GM18858 (cell line): ENCODE results near the gene NOD2.

Source experiments
- ATAC-seq: cut with Tn5 transposase; IDR thresholded peaks from one replicate; pipeline ENCODE4 v1.9.1; 2021; ENCODE audit not compliant: unreplicated experiment

NOD2 gene

DNA sequence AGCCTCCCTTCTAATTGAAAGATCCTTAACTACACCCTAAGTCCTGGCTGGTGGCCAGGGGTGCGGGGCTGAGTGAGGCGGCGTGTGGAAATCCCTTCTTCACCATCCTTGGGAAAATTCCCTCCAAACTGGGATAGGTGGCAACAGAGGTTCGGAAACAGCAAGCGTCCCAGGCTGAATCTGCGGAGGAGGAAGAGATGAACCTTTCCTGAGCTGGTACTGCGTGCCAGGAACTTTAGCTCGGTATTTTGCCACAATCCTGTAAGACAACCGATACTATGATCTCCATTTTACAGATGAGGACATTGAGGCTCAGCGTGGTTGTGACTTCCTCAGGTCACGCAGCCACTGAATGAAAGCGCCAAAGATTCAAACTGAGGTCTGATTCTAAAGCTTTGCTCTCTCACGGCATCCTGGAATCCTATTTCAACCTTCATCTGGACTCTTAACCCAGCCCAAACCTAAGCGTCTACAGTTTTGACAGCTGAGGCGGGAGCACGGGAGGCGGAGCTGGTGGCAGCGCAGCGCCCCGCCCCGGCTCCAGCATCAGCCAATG is 47.9 kb downstream of the NOD2 start:
- no peak for ATAC-seq

DNA sequence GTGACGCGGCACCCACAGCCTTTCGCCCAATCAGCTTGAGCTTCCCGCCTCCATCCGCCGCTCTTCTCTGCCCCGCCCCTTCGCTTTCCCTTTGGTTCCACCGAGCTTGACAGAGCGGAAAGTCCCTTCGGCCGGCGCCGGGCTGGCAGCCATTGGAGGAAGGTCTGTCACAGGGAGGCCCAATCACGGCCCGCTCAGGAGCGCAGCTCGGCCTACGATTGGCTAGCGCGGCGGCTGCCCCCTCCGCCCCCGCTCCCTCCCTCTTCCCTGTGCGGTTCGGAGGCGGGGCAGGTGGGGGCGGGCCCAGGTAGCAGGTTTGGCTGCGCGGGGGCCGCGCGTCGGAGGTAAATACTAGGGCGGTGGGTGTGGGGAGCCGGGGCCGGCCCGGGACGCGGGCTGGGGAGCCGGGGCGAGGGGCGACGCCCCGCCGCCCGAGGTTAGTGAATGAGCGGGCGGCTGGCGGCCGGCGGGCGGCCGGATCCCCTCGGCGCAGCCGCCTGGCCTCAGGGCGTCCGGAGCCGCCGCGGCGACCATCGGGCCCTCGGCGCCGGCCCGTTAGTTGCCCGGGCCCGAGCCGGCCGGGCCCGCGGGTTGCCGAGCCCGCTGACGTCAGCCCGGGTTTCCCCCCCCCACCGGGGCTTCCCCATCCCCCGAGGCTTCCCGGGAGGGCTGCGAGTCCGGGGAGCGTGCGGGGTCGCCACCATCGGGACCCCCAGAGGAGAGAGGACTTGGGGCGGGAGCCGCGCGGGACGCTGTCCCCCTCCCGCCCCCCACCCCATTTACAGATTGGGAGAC is 48.6 kb downstream of the NOD2 start, which contains the start of gene CYLD:
Gene CYLD, plus strand, starts transcription at position 306 of the 795 bp plus-strand sequence. CDS start 7,613 bp downstream, outside the sequence.
- ATAC-seq, result peak; percentile 83

DNA sequence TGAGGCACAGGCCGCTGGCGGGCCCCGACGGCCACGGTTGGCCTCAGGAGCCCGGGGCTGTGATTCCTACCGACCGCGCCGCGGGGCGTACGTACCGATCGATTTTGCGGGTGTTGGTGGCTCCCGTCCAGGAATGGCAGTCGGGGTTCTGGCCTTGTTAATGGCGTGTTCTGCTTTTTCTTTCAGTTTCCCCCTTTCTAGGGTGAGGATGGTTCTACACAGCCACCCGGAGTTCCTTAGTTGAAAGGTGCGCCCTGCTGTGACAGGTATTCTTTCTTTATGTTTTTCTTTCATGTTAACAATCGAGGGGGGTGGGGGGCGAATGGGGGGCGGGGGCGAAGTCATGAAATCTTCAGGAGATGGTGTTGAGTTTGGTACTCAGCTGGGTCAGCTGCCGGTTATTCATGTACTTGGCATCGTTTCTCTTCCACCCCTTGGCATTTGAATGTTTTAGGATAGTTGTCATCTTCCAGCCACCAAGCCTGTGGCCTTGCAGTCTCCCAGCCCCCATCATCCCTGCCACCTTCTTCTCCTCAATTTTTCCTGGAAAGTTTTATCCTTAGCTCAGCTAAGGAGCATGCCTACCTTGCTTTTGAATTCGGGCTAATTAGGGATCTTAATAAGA is 49.3 kb downstream of the NOD2 start:
- ATAC-seq, result no peak

DNA sequence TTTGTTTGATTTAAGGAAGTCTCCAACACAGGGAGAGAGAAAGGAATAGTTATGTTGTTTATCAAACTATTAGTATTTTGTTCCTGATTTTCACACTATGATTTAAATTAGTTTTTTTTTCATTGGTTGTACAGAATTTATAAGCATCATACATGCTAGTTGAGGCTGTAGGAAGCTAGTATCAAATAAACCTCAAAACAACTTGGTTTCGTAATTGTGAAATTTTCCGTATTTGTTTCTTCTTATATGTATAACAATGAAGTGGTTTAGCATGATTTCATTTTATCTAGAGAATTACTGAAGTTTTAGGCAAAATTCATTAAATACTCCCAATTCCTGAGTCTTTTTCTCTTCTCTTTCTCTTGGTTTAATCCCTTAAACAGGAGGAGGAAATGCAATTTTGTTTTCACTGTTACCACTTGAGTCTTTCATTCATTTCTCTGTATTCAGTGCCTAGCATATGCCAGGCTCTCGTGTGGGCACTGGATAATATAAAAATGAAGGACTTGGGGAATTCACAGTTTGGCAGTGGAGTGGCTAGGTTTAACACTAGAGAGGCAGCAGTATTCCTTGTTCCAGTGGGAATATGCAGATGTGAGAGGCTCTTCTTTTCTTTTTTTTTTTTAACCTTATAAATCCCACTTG is 50.3 kb downstream of the NOD2 start:
- no peak for ATAC-seq

DNA sequence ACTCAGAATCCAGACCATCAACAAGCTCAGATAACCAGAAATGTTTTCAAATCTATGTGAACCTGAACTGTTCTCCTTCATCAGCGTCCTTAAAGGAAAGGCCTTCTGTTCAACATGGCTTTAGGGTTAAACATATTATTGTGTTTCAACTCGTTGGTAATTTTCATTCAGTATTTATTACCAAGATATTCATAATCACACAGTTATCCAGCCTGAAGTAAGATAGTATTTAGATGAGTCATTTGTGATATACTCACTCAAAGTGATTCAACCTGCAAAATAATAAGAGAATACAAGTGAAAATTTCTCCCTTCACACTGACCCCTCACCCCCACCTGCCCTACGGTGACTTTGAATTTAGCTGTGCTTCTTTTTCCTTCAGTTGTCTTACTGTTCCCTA is 51.5 kb downstream of the NOD2 start:
- ATAC-seq, result no peak

DNA sequence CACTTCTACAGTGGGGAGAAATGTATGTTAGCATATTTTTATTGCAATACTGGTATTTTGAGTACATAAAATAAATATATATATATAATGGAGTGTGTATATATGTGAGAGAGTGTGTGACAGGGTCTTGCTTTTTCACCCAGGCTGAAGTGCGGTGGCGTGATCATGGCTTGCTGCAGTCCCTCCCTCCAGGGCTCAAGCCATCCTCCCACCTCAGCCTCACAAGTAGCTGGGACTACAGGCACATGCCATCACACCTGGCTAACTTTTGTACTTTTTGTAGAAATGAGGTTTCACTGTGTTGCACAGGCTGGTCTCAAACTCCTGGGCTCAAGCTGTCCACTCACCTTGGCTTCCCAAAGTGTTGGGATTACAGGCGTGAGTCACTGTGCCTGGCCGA is 52.5 kb downstream of the NOD2 start:
- no peak for ATAC-seq

DNA sequence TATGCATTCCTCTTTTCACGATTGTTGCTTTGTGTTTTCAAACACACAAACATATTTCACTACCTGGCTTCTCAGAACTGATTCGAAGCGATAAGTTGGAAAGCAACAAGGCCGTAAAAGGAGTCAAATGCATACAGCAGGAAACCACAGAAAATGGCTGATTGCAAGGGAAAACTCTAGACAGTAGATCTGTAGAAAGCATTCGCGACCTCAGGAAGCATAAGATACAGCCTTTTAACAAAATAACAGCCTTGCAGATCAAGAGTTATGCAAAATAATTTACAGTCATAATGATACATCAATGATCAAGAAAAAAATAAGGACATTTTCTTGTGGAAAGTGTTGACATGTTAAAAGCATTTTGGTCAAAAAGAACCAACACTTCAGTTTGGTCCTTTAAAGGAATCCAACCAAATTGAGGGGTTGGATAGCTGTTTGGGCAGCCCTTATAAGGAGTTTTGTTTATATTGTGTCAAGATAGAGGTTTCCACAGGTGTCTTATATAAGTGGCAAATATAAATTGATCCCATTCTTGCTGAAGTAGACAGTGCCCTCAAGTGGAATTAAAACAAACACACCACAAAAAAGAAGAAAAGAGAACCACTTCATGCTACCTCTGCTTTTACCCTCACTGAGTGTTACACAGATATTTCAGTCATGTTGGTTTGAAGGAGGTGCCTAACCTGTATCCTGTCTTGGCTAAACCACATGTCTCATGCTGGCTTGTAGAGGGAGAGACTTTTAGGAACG is 54.0 kb downstream of the NOD2 start:
- no peak for ATAC-seq

DNA sequence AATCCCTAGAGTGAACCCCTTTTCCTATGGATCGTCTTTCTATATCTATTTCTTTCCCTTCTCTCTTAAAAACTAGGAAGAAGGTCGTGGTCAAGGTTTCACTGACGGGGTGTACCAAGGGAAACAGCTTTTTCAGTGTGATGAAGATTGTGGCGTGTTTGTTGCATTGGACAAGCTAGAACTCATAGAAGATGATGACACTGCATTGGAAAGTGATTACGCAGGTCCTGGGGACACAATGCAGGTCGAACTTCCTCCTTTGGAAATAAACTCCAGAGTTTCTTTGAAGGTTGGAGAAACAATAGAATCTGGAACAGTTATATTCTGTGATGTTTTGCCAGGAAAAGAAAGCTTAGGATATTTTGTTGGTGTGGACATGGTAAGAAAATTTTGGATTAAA is 58.1 kb downstream of the NOD2 start:
- ATAC-seq, result no peak

DNA sequence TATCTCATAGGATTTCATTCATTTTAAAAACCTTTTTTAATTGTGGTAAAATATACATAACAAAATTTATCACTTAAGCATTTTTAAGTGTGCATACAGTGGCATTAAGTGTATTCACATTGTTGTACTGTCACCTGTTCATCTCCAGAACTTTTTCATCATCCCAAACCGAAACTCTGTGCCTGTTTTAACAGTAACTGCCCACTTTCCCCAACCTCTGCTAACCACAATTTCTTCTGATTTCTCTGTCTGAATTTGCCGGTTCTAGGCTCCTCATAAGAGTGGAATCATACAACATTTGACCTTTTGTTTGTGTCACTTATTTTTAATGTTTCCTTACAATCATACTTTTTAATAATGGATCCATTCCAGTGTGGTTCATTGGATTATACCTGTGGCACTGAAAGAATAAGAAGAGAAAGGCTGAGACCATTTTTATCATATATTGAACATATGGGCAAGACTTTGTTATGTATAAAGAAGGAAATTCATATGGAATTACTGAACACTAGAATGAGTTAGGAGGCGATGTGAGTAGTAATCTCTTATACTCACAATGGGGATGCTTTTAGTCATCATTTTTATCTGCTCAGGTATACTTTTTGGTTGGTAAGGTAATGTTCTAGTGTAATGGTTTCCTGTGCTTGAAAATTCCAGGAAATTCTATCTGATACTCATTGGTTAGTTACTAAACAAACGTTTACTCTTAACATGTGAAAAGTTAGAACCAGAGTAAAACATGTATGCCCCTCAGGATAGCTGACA is 59.2 kb downstream of the NOD2 start:
- no peak for ATAC-seq

DNA sequence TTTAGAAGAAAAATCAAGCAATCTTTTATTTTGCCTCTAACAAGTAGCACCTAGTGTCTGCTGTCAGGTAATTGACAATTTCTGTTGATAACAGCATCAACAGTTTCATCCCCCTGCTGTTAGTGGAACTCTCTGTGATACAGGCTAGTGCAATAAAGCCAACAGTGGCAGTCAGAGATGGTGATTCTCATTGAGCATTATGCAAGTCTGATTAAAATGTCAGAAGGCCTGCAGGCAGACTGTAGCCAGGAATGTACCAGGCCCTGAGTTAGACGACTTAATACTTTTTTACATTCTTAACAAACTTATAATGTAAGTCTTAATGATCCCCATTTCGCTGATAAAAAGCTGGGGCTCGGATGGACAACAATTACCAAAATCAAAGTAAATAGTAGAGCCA is 63.1 kb downstream of the NOD2 start:
- ATAC-seq, result no peak

DNA sequence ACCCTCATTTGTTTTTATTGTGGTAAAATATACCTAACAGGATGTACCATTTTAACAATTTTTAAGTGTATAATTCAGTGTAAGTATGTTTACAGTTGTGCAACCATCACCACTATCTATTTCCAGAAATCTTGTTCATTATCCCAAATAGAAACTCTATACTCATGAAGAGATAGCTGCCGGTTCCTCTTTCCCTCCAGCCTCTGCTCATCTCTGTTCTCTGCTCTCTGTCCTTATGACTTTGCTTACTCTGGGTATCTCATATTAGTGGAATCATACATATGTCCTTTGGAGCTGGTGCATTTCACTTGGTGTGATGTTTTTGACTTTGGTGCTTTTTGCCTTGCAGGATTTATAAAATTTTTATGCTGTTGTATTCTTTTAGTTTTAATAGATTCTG is 67.9 kb downstream of the NOD2 start:
- ATAC-seq, result no peak

DNA sequence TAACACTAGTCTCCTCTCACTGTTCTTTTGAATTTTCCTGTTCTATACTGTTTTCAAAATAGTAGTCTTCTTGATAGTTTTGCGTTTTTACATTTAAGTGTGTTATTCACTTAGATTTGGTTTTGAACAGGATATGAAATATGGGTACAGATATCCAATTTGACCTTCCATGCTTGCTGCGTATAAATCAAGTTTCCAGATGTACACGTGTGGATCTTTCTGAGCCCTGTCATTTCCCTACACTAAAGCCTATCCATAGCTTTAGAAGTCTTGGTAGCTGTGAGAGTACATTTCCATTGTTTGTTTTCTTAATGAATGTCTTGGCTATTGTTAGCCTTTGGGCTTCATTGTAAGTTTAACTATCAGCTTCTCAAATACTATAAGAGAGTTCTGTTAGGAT is 68.8 kb downstream of the NOD2 start:
- no peak for ATAC-seq

DNA sequence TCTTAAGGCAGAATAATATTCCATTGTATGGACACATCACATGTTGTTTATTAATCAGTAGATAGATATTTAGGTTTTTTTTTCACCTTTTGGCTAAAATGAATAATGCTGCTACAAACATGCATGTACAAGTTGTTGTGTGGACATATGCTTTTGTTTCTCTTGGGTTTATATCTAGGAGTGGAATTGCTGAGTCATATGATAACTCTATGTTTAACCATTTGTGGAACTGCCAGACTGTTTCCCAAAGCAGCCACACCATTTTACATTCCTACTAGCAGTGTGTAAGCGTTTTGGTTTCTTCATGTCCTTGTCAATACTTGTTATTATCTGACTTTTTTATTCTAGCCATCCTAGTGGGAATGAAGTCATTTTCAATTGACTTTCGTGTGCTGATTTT is 69.8 kb downstream of the NOD2 start:
- ATAC-seq, result no peak

DNA sequence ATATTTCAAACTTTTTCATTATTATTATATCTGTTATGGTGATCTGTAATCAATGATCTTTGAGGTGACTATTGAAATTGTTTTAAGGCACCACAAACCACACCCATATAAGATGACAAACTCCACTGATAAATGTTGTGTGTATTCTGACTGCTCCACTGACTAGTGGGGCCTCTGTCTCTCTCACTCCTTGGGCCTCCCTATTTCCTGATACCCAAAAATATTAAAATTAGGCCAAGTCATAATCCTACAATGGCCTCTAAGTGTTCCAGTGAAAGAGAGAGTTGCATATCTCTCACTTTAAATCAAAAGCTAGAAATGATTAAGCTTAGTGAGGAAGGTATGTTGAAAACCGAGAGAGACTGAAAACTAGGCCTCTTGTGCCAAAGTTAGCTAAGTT is 71.9 kb downstream of the NOD2 start:
- no peak for ATAC-seq

DNA sequence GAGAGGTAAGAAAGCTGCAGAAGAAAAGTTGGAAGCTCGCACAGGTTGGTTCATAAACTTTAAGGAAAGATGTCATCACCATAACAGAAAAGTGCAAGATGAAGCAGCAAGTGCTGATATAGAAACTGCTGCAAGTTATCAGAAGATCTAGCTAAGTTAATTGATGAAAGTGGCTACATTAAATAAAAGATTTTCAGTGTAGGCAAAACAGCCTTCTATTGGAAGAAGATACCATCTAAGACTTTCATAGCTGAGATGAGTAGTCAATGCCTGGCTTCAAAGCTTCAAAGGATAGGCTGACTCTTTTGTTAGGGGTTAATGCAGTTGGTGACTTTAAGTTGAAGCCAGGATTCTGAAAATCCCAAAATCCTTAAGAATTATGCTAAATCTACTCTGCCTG is 72.5 kb downstream of the NOD2 start:
- ATAC-seq, result no peak

DNA sequence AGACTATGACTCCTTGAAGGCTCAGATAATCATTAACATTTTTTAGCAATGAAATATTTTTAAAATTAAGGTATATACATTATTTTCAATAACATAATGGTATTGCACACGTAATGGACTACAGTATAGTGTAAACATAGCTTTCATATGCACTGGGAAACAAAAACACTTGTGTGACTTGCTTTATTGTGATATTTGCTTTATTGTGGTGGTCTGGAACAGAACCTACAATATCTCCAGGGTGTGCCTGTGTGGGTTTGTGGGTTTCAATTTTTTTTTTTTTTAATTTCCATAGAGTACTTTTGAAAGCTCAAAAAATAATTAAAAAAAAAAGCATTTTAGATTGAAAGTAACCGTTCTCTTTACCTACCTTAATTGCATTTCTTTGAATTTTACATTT is 73.8 kb downstream of the NOD2 start:
- no peak for ATAC-seq

DNA sequence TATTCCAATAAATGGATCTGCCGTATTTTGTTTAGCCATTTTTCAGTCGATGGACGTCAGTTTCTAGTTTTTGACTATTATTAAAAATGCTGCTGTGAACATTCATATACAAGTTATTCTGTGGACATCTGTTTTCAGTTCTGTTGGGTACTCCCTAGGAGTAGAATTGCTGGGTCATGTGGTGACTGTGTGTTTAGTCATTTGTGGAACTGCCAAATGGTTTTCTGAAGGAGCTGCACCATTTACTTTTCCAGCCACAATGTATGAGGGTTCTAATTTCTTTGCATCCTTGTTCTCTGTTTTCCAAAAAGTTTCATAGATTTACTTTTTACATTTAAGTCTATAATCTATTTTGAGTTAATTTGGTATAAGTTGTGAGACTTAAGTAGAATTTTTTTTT is 78.0 kb downstream of the NOD2 start:
- no peak for ATAC-seq

DNA sequence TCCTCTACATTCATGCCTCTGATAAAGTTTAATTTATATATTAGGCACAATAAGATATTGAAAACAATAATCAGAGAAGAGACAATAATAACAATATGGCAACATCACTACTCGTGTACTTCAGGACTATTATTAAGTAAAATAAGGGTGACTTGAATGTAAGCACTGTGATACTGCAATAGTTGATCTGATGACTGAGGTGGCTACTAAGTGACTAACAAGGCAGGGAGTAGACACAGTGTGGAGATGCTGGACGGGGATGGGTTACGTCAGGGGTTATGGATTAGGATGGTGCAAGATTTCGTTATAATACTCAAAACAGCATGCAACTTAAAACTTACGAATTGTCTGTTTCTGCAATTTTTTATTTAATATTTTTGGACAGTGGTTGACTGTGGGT is 81.0 kb downstream of the NOD2 start:
- no peak for ATAC-seq

DNA sequence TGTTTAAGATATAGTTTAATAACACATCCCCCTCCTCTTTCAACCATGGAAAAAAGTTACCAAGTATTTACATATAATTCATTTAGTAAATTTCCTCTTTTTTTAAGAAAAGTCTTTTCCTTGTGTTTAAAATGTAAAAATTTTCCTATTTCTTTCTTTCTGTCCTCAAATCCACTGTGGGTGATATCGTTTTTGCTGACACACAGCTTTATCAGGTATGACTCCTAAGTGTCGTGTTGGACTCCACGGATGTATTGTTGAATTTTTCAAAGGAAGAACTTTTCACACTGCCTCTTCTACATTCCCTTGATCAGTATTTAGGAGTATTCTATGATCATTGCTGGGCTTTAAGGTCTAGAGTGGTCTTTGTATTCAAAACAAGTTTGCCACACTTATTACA is 81.6 kb downstream of the NOD2 start:
- ATAC-seq, result no peak

DNA sequence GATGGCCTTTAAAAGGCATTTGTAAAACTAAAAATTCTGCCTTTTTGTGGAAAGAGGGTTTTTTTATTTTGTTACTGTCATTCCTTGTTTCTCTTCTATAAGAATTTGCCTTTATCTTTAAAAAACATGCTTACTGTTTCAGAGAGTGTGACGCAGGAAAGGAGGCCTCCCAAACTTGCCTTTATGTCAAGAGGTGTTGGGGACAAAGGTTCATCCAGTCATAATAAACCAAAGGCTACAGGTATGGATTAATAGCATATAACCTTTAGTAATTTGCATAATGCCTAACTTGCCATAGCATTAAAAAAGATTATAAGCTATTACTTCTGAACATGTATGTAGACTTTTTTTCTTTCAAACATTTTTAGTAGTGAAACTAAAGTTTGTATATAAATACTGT is 82.6 kb downstream of the NOD2 start:
- no peak for ATAC-seq
